T-helper 1 cell treated with Interleukin-12 subunit alpha and Interleukin-12 subunit beta and Interleukin-4 antibody, amounts not matched to agents 30 μg/mL and 1 μg/mL, for 36 hours (primary cell): ENCODE measurements around the gene PALD1.
A peak's percentile ranks its signal among the peaks of the same experiment; 100 is the strongest.
"Not testable (repeated sequence)": the region's sequence is repeated elsewhere in the genome, so short reads cannot be mapped to it uniquely, and the experiment has no call there.

Experiments
- H3K27ac Mint-ChIP-seq: one replicate; pipeline ENCODE4 v1.8.0; 2021; ENCODE audit warnings: mild to moderate bottlenecking, mixed read lengths
- H3K27me3 Mint-ChIP-seq: one replicate; pipeline ENCODE4 v1.8.0; 2021; ENCODE audit warnings: low read depth, mixed read lengths
- H3K36me3 Mint-ChIP-seq: one replicate; pipeline ENCODE4 v1.8.0; 2021; ENCODE audit warnings: low read depth, mixed read lengths
- H3K4me1 Mint-ChIP-seq: one replicate; pipeline ENCODE4 v1.8.0; 2021; ENCODE audit warnings: low read depth, mixed read lengths
- H3K4me3 Mint-ChIP-seq: one replicate; pipeline ENCODE4 v1.8.0; 2021; ENCODE audit warnings: mild to moderate bottlenecking, moderate library complexity, mixed read lengths
- H3K9me3 Mint-ChIP-seq: one replicate; pipeline ENCODE4 v1.8.0; 2021; ENCODE audit warnings: mixed read lengths

The PALD1 gene

GRCh38 chr10:70578371-70578947 lies 99.9 kb downstream of the PALD1 start:
- H3K4me1 Mint-ChIP-seq = peaks cover 41% of the 10 kb centered on the region
- H3K27me3 Mint-ChIP-seq = peaks cover 4% of the 10 kb centered on the region
- H3K4me3 Mint-ChIP-seq = peak overlapping the region; percentile 69
- peak overlapping the region; percentile 92 for H3K27ac Mint-ChIP-seq
- H3K9me3 Mint-ChIP-seq = no peaks in the 10 kb centered on the region
- peaks cover 2% of the 10 kb centered on the region for H3K36me3 Mint-ChIP-seq

GRCh38 chr10:70579234-70580002 lies 100.9 kb downstream of the PALD1 start:
- H3K27ac Mint-ChIP-seq = peak overlapping the region; percentile 92
- H3K4me1 Mint-ChIP-seq = peaks cover 41% of the 10 kb centered on the region
- peaks cover 4% of the 10 kb centered on the region for H3K27me3 Mint-ChIP-seq
- H3K36me3 Mint-ChIP-seq = peaks cover 2% of the 10 kb centered on the region
- no peaks in the 10 kb centered on the region for H3K9me3 Mint-ChIP-seq
- peak overlapping the region; percentile 69 for H3K4me3 Mint-ChIP-seq

- not testable (repeated sequence) for H3K27me3 Mint-ChIP-seq, H3K9me3 Mint-ChIP-seq, H3K27ac Mint-ChIP-seq, H3K4me3 Mint-ChIP-seq, H3K36me3 Mint-ChIP-seq
- H3K4me1 Mint-ChIP-seq = peaks cover 36% of the 10 kb centered on the region
Observed at GRCh38 chr10:70581176-70581575, 102.6 kb downstream of the PALD1 start.

- H3K27ac Mint-ChIP-seq = no peak overlapping the region
- no peaks in the 10 kb centered on the region for H3K9me3 Mint-ChIP-seq
- H3K4me1 Mint-ChIP-seq = peaks cover 22% of the 10 kb centered on the region
- H3K36me3 Mint-ChIP-seq = peaks cover 2% of the 10 kb centered on the region
- peaks cover 4% of the 10 kb centered on the region for H3K27me3 Mint-ChIP-seq
- H3K4me3 Mint-ChIP-seq = no peak overlapping the region
Observed at GRCh38 chr10:70582793-70583668, 104.5 kb downstream of the PALD1 start.

GRCh38 chr10:70583669-70584037 lies 105.1 kb downstream of the PALD1 start:
- no peaks in the 10 kb centered on the region for H3K9me3 Mint-ChIP-seq
- H3K4me3 Mint-ChIP-seq = no peak overlapping the region
- H3K36me3 Mint-ChIP-seq = peaks cover 2% of the 10 kb centered on the region
- no peak overlapping the region for H3K27ac Mint-ChIP-seq
- H3K4me1 Mint-ChIP-seq = peaks cover 16% of the 10 kb centered on the region
- H3K27me3 Mint-ChIP-seq = peaks cover 4% of the 10 kb centered on the region

GRCh38 chr10:70584366-70584765 lies 105.8 kb downstream of the PALD1 start:
- Mint-ChIP-seq H3K27me3 (peaks cover 4% of the 10 kb centered on the region), H3K9me3 (no peaks in the 10 kb centered on the region), H3K36me3 (peaks cover 2% of the 10 kb centered on the region), H3K4me1 (peaks cover 17% of the 10 kb centered on the region), H3K4me3 (no peak overlapping the region), H3K27ac (no peak overlapping the region)

GRCh38 chr10:70584909-70585544 lies 106.5 kb downstream of the PALD1 start:
- H3K27ac Mint-ChIP-seq = no peak overlapping the region
- H3K4me3 Mint-ChIP-seq = no peak overlapping the region
- H3K27me3 Mint-ChIP-seq = peaks cover 4% of the 10 kb centered on the region
- no peaks in the 10 kb centered on the region for H3K36me3 Mint-ChIP-seq
- peaks cover 13% of the 10 kb centered on the region for H3K4me1 Mint-ChIP-seq
- H3K9me3 Mint-ChIP-seq = no peaks in the 10 kb centered on the region

GRCh38 chr10:70585578-70586169 lies 107.1 kb downstream of the PALD1 start:
- Mint-ChIP-seq H3K27me3 (peaks cover 4% of the 10 kb centered on the region), H3K4me3 (no peak overlapping the region), H3K36me3 (no peaks in the 10 kb centered on the region), H3K4me1 (peaks cover 13% of the 10 kb centered on the region), H3K27ac (no peak overlapping the region), H3K9me3 (no peaks in the 10 kb centered on the region)

- no peaks in the 10 kb centered on the region for H3K36me3 Mint-ChIP-seq
- H3K27ac Mint-ChIP-seq = no peak overlapping the region
- no peak overlapping the region for H3K4me3 Mint-ChIP-seq
- peaks cover 4% of the 10 kb centered on the region for H3K27me3 Mint-ChIP-seq
- no peaks in the 10 kb centered on the region for H3K9me3 Mint-ChIP-seq
- H3K4me1 Mint-ChIP-seq = peaks cover 13% of the 10 kb centered on the region
Observed at GRCh38 chr10:70586348-70586930, 107.9 kb downstream of the PALD1 start.

GRCh38 chr10:70587045-70587658 lies 108.6 kb downstream of the PALD1 start:
- Mint-ChIP-seq H3K36me3 (no peaks in the 10 kb centered on the region), H3K9me3 (no peaks in the 10 kb centered on the region), H3K27ac (no peak overlapping the region), H3K4me3 (no peak overlapping the region), H3K27me3 (peaks cover 9% of the 10 kb centered on the region), H3K4me1 (peaks cover 16% of the 10 kb centered on the region)

- Mint-ChIP-seq H3K4me1 (peaks cover 22% of the 10 kb centered on the region), H3K4me3 (no peak overlapping the region), H3K27me3 (peaks cover 10% of the 10 kb centered on the region), H3K9me3 (no peaks in the 10 kb centered on the region), H3K36me3 (no peaks in the 10 kb centered on the region), H3K27ac (no peak overlapping the region)
Observed at GRCh38 chr10:70588255-70588654, 109.7 kb downstream of the PALD1 start.

- H3K27me3 Mint-ChIP-seq = peaks cover 10% of the 10 kb centered on the region
- no peak overlapping the region for H3K4me3 Mint-ChIP-seq
- H3K4me1 Mint-ChIP-seq = peaks cover 24% of the 10 kb centered on the region
- no peaks in the 10 kb centered on the region for H3K9me3 Mint-ChIP-seq
- no peak overlapping the region for H3K27ac Mint-ChIP-seq
- H3K36me3 Mint-ChIP-seq = no peaks in the 10 kb centered on the region
Observed at GRCh38 chr10:70588859-70589570, 110.4 kb downstream of the PALD1 start.
